Mucosa of stomach (tissue), 1 donor: ENCODE measurements around the gene RPL9.
A peak's percentile ranks its signal among the peaks of the same experiment; 100 is the strongest.
"Not testable (repeated sequence)": the region's sequence is repeated elsewhere in the genome, so short reads cannot be mapped to it uniquely, and the experiment has no call there.

ENCODE experiments used
- H3K27me3 ChIP-seq: one replicate; pipeline ENCODE4 v1.7.0; 2013; ENCODE audit warnings: mild to moderate bottlenecking, low read length; ENCODE audit not compliant: control insufficient read depth, insufficient read depth
- H3K36me3 ChIP-seq: one replicate; pipeline ENCODE4 v1.7.0; 2013; ENCODE audit warnings: low read length; ENCODE audit not compliant: control insufficient read depth, insufficient read depth
- H3K4me1 ChIP-seq: one replicate; pipeline ENCODE4 v1.7.0; 2013; ENCODE audit warnings: mild to moderate bottlenecking, low read length; ENCODE audit not compliant: control insufficient read depth, insufficient read depth
- H3K4me3 ChIP-seq: one replicate; pipeline ENCODE4 v1.7.0; 2013; ENCODE audit warnings: low read length
- H3K9ac ChIP-seq: one replicate; pipeline ENCODE4 v1.7.0; 2013; ENCODE audit warnings: mild to moderate bottlenecking, low read length, moderate library complexity
- H3K9me3 ChIP-seq: one replicate; pipeline ENCODE4 v1.7.0; 2013; ENCODE audit warnings: mild to moderate bottlenecking, low read length, moderate library complexity; ENCODE audit not compliant: control insufficient read depth
- donor health status: Pancreatic carcinoma.

The RPL9 gene

GRCh38 chr4:39484582-39485272, 26.0 kb upstream of the RPL9 start:
- Histone ChIP-seq H3K9me3 (no peaks in the 10 kb centered on the region), H3K27me3 (no peaks in the 10 kb centered on the region), H3K9ac (no peak overlapping the region), H3K4me3 (no peak overlapping the region), H3K4me1 (no peaks in the 10 kb centered on the region), H3K36me3 (no peaks in the 10 kb centered on the region)

GRCh38 chr4:39480902-39481695, 22.4 kb upstream of the RPL9 start:
- no peaks in the 10 kb centered on the region for H3K27me3 ChIP-seq
- no peaks in the 10 kb centered on the region for H3K36me3 ChIP-seq
- no peak overlapping the region for H3K4me3 ChIP-seq
- H3K4me1 ChIP-seq = no peaks in the 10 kb centered on the region
- H3K9me3 ChIP-seq = no peaks in the 10 kb centered on the region
- no peak overlapping the region for H3K9ac ChIP-seq

GRCh38 chr4:39480251-39480650, 21.5 kb upstream of the RPL9 start:
- no peak overlapping the region for H3K9ac ChIP-seq
- H3K9me3 ChIP-seq = no peaks in the 10 kb centered on the region
- H3K36me3 ChIP-seq = no peaks in the 10 kb centered on the region
- no peak overlapping the region for H3K4me3 ChIP-seq
- no peaks in the 10 kb centered on the region for H3K27me3 ChIP-seq
- H3K4me1 ChIP-seq = no peaks in the 10 kb centered on the region

GRCh38 chr4:39476187-39476895, 17.6 kb upstream of the RPL9 start:
- Histone ChIP-seq H3K4me3 (no peak overlapping the region), H3K27me3 (no peaks in the 10 kb centered on the region), H3K9me3 (no peaks in the 10 kb centered on the region), H3K9ac (no peak overlapping the region), H3K36me3 (no peaks in the 10 kb centered on the region), H3K4me1 (no peaks in the 10 kb centered on the region)

GRCh38 chr4:39472396-39472795, 13.7 kb upstream of the RPL9 start:
- no peak overlapping the region for H3K4me3 ChIP-seq
- no peaks in the 10 kb centered on the region for H3K27me3 ChIP-seq
- no peaks in the 10 kb centered on the region for H3K36me3 ChIP-seq
- peaks cover under 1% of the 10 kb centered on the region for H3K4me1 ChIP-seq
- no peaks in the 10 kb centered on the region for H3K9me3 ChIP-seq
- no peak overlapping the region for H3K9ac ChIP-seq

- H3K36me3 ChIP-seq = no peaks in the 10 kb centered on the region
- no peak overlapping the region for H3K4me3 ChIP-seq
- peaks cover 3% of the 10 kb centered on the region for H3K4me1 ChIP-seq
- H3K9me3 ChIP-seq = no peaks in the 10 kb centered on the region
- H3K9ac ChIP-seq = no peak overlapping the region
- no peaks in the 10 kb centered on the region for H3K27me3 ChIP-seq
Observed at GRCh38 chr4:39470402-39470801, 11.7 kb upstream of the RPL9 start.

GRCh38 chr4:39469429-39470077, 10.8 kb upstream of the RPL9 start:
- Histone ChIP-seq H3K36me3 (no peaks in the 10 kb centered on the region), H3K27me3 (no peaks in the 10 kb centered on the region), H3K4me3 (no peak overlapping the region), H3K9me3 (no peaks in the 10 kb centered on the region), H3K4me1 (peaks cover 3% of the 10 kb centered on the region), H3K9ac (peak overlapping the region; percentile 10)

- H3K9ac ChIP-seq = no peak overlapping the region
- H3K4me3 ChIP-seq = no peak overlapping the region
- peaks cover 3% of the 10 kb centered on the region for H3K4me1 ChIP-seq
- H3K27me3 ChIP-seq = no peaks in the 10 kb centered on the region
- no peaks in the 10 kb centered on the region for H3K9me3 ChIP-seq
- no peaks in the 10 kb centered on the region for H3K36me3 ChIP-seq
Observed at GRCh38 chr4:39467464-39467863, 8.7 kb upstream of the RPL9 start.

- no peak overlapping the region for H3K4me3 ChIP-seq
- no peaks in the 10 kb centered on the region for H3K9me3 ChIP-seq
- peaks cover 3% of the 10 kb centered on the region for H3K4me1 ChIP-seq
- H3K27me3 ChIP-seq = no peaks in the 10 kb centered on the region
- no peak overlapping the region for H3K9ac ChIP-seq
- H3K36me3 ChIP-seq = no peaks in the 10 kb centered on the region
Observed at GRCh38 chr4:39466747-39467146, 8.0 kb upstream of the RPL9 start.

- Histone ChIP-seq H3K4me3 (no peak overlapping the region), H3K9me3 (no peaks in the 10 kb centered on the region), H3K36me3 (no peaks in the 10 kb centered on the region), H3K4me1 (peaks cover 3% of the 10 kb centered on the region), H3K27me3 (no peaks in the 10 kb centered on the region), H3K9ac (no peak overlapping the region)
Observed at GRCh38 chr4:39464886-39465501, 6.3 kb upstream of the RPL9 start.

- peaks cover 11% of the 10 kb centered on the region for H3K36me3 ChIP-seq
- H3K4me3 ChIP-seq = peak overlapping the region; percentile 86
- H3K9ac ChIP-seq = peak overlapping the region; percentile 96
- H3K4me1 ChIP-seq = peaks cover 14% of the 10 kb centered on the region
- H3K9me3 ChIP-seq, H3K27me3 ChIP-seq: not testable (repeated sequence)
Observed at GRCh38 chr4:39458161-39458504, 589 bp downstream of the RPL9 start.
